ENCODE data around the gene JUP.
A peak's percentile ranks its signal among the peaks of the same experiment; 100 is the strongest.

- TF ChIP-seq CTCF (IDR thresholded peaks at IDR 0.05) (no peak), POLR2AphosphoS5 (IDR thresholded peaks at IDR 0.05) (peak in 1 of 3 donors; percentile 46)
Measured at GRCh38 chr17:41792845-41793783, 6.6 kb upstream of the JUP start.

All from breast epithelium (tissue), 3 donors.